HG03378 (cell line): ENCODE results near the gene KRTAP20-2.

Experiments
- ATAC-seq: cut with Tn5 transposase; IDR thresholded peaks from one replicate; pipeline ENCODE4 v1.9.1; 2021; ENCODE audit warnings: mild to moderate bottlenecking, moderate library complexity; ENCODE audit not compliant: unreplicated experiment

The KRTAP20-2 gene

GRCh38 chr21:30634906-30635305 lies at the start of gene KRTAP20-2:
Gene KRTAP20-2, plus strand, starts transcription at chr21:30635206. Its CDS starts 58 bp downstream, at chr21:30635264.
- ATAC-seq: no peak

DNA sequence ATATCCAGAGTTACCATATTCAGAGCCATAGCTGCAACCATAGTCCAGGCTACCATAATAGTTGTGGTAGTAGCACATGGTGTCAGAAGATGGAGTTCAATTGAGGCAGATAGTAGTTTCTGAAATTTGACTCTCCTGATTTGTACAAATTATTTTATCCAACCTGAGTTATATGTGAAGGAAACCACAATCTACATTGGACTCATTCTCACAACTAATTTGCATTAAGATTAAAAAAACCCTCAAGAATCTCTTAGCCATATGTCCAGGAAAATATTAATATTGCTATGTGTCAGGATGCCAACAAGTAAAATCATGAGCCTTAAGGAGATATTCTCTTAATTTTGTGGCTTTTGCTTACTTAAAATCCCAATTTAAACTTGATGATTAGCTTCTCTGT lies 44.7 kb upstream of the KRTAP20-2 start, which contains the start of gene KRTAP22-2:
Gene KRTAP22-2, minus strand, starts transcription at position 101 of the 400 bp plus-strand sequence.
- ATAC-seq: no peak

DNA sequence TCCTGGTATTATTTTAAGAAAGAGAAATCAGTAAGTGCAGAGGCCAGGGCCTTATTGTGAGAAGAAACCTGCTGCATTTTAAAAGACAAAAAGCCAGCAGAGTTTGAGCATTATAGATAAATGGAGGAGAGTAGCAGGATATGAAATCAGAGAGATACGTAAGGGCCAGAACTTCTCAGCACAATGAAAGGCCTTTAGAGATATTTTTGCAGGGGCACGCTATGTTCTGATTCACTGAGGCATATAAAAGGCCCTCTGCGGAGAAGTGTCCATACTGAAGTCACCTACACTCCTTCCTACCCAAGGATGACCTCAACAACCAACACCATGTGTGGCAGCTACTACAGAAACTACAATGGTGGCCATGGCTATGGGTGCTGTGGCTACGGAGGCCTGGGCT lies 42.9 kb upstream of the KRTAP20-2 start, which contains the start of gene KRTAP6-3:
Gene KRTAP6-3, plus strand, starts transcription at position 301 of the 400 bp plus-strand sequence. Its CDS starts 6 bp downstream, at position 307.
- ATAC-seq: no peak

- no peak for ATAC-seq
Observed at GRCh38 chr21:30598802-30599201, 36.2 kb upstream of the KRTAP20-2 start, which contains the start of gene KRTAP6-2. Gene KRTAP6-2, minus strand, starts transcription at chr21:30598902. Its CDS starts 28 bp downstream, at chr21:30598874.

- ATAC-seq: no peak
Observed at GRCh38 chr21:30600787-30601186, 34.2 kb upstream of the KRTAP20-2 start, which contains the start of gene KRTAP22-1. Gene KRTAP22-1, plus strand, starts transcription at chr21:30601087.

- ATAC-seq: no peak
Observed at GRCh38 chr21:30605968-30606367, 29.0 kb upstream of the KRTAP20-2 start.

DNA sequence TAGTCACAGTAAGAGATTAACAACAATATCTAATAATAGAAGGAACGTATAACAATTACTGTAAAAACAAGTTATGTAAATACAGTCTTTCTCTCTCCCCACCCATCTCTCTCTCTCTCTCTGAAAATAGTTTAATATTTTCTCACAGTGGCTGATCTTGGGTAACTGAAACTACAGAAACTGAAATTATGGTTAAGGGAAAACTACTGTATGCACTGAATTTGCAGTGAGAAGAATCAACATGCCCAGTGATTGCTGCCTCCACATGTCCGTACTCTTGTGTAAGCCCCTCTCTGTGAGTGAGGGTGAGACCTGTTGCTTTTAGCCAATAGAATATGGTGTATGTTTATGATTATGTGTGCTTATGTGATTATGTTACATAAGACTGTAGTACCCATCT lies 22.9 kb upstream of the KRTAP20-2 start:
- no peak for ATAC-seq

DNA sequence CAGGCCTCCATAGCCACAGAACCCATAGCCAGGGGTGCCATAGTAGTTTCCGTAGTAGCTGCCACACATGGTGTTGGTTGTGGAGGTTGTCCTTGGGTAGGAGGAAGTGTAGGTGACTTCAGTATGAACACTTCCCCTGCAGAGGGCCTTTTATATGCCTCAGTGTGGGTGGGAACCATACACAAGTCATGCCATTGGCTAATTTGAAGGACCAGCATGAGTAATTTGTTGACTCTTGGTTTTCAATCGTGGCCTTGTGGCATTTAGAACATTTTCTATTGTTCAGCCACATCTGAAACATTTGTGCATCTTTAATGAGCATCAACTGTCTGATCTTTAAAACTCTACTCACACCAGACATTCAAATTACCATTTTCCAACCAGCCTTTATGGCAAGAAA lies 21.2 kb upstream of the KRTAP20-2 start, which contains the start of gene KRTAP6-1:
Gene KRTAP6-1, minus strand, starts transcription at position 95 of the 400 bp plus-strand sequence. Its CDS starts 26 bp downstream, at position 69.
- ATAC-seq: no peak

- ATAC-seq: no peak
Observed at GRCh38 chr21:30615199-30615598, 19.8 kb upstream of the KRTAP20-2 start.

GRCh38 chr21:30616125-30616524 lies 18.9 kb upstream of the KRTAP20-2 start, which contains the start of gene KRTAP20-1:
Gene KRTAP20-1, plus strand, starts transcription at chr21:30616425. Its CDS starts 30 bp downstream, at chr21:30616455.
- no peak for ATAC-seq

GRCh38 chr21:30620080-30620479 lies 14.9 kb upstream of the KRTAP20-2 start:
- no peak for ATAC-seq

- no peak for ATAC-seq
Observed at GRCh38 chr21:30620522-30620921, 14.5 kb upstream of the KRTAP20-2 start, which contains the start of gene KRTAP20-4. Gene KRTAP20-4, plus strand, starts transcription at chr21:30620627.

- ATAC-seq: no peak
Observed at GRCh38 chr21:30623362-30623761, 11.6 kb upstream of the KRTAP20-2 start.

DNA sequence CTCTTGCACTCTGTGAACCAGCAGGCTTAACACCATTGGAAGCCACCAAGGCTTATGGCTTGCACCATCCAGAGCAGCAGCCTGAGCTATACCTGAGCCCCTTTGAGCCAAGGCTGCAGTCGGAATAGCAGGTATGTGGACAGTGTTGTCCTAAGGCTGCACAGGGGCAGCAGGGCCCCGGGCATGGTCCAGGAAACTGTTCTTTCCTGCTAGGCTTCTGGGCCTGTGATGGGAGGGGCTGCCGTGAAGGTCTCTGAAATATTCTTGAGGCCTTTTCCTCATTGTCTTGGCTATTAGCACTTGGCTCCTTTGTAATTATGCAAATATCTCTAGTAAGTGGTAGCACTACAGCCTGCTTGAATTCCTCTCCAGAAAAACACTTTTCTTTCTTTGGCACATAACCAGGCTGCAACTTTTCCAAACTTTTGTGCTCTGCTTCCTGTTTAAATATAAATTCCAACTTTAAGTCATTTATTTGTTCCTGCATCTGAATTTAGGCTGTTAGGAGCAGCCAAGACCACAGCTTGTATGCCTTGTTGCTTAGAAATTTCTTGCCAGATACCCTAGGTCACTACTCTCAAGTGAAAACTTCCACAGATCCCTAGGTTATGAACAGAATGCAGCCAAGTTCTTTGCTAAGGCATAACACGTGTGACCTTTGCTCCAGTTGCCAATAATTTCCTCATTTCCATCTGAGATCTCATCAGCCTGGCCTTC lies 9.4 kb upstream of the KRTAP20-2 start:
- ATAC-seq: no peak

- ATAC-seq: no peak
Observed at GRCh38 chr21:30628109-30628508, 6.9 kb upstream of the KRTAP20-2 start.

DNA sequence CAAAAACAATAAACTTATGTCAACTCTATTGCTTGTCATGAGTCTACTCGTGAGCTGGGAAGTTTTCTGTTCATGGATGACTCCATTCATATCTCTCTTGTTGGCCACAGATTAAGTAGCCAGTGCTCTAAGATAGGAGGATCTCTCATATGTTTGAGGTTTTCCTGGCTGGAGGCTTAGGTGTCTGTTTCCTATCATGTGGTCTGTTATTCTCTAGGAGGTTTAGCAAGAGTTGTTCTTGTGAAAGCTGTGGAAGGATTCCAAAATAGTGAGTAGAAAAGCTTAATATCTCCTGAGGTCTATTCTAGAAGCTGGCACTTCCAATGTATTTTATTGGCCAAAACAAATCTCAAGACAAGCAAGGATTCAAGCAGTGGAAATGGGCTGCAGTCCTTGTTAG lies 5.8 kb upstream of the KRTAP20-2 start:
- ATAC-seq: no peak

DNA sequence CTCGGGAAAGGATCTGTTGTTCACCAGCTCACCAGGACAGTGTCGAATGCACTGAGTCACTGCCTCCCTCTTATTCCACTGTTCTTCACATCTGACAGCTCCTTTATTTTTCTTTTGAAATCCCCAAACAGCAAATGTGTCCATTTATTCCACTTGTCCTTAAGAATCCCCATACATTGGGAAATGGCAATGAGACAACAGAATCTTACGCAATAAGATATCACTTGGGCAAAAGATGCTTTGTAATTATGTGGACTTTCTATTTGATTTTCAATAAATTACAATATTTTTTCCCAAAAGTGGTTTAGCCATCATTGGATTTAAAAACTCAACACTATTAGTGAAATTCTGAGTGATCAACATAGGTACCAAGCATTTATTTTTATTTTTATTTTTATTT lies 3.7 kb downstream of the KRTAP20-2 start:
- no peak for ATAC-seq

- no peak for ATAC-seq
Observed at GRCh38 chr21:30642564-30642963, 7.6 kb downstream of the KRTAP20-2 start, which contains the start of gene KRTAP20-3. Gene KRTAP20-3, plus strand, starts transcription at chr21:30642864.

- ATAC-seq: no peak
Observed at GRCh38 chr21:30646904-30647414, 12.0 kb downstream of the KRTAP20-2 start.

- ATAC-seq: no peak
Observed at GRCh38 chr21:30652891-30653290, 17.9 kb downstream of the KRTAP20-2 start.

- ATAC-seq: no peak
Observed at GRCh38 chr21:30668776-30669175, 33.8 kb downstream of the KRTAP20-2 start.
